ENCODE data around the gene SLC38A4. TPM values are rescaled to one million over a fixed set of nuclear protein-coding genes. Genes with fewer than 3 reads are reported as not detected.

The SLC38A4 gene
- total and polyA plus RNA-seq, 9 of the 15 experiments (the other 6 are each of a cell fraction or from before 2014, with no cell fraction given): 0.16 TPM; not detected in 8

GRCh38 chr12:46875095-46875494, 49.3 kb upstream of the SLC38A4 start (continued):
- TF ChIP-seq, protein P1, sequence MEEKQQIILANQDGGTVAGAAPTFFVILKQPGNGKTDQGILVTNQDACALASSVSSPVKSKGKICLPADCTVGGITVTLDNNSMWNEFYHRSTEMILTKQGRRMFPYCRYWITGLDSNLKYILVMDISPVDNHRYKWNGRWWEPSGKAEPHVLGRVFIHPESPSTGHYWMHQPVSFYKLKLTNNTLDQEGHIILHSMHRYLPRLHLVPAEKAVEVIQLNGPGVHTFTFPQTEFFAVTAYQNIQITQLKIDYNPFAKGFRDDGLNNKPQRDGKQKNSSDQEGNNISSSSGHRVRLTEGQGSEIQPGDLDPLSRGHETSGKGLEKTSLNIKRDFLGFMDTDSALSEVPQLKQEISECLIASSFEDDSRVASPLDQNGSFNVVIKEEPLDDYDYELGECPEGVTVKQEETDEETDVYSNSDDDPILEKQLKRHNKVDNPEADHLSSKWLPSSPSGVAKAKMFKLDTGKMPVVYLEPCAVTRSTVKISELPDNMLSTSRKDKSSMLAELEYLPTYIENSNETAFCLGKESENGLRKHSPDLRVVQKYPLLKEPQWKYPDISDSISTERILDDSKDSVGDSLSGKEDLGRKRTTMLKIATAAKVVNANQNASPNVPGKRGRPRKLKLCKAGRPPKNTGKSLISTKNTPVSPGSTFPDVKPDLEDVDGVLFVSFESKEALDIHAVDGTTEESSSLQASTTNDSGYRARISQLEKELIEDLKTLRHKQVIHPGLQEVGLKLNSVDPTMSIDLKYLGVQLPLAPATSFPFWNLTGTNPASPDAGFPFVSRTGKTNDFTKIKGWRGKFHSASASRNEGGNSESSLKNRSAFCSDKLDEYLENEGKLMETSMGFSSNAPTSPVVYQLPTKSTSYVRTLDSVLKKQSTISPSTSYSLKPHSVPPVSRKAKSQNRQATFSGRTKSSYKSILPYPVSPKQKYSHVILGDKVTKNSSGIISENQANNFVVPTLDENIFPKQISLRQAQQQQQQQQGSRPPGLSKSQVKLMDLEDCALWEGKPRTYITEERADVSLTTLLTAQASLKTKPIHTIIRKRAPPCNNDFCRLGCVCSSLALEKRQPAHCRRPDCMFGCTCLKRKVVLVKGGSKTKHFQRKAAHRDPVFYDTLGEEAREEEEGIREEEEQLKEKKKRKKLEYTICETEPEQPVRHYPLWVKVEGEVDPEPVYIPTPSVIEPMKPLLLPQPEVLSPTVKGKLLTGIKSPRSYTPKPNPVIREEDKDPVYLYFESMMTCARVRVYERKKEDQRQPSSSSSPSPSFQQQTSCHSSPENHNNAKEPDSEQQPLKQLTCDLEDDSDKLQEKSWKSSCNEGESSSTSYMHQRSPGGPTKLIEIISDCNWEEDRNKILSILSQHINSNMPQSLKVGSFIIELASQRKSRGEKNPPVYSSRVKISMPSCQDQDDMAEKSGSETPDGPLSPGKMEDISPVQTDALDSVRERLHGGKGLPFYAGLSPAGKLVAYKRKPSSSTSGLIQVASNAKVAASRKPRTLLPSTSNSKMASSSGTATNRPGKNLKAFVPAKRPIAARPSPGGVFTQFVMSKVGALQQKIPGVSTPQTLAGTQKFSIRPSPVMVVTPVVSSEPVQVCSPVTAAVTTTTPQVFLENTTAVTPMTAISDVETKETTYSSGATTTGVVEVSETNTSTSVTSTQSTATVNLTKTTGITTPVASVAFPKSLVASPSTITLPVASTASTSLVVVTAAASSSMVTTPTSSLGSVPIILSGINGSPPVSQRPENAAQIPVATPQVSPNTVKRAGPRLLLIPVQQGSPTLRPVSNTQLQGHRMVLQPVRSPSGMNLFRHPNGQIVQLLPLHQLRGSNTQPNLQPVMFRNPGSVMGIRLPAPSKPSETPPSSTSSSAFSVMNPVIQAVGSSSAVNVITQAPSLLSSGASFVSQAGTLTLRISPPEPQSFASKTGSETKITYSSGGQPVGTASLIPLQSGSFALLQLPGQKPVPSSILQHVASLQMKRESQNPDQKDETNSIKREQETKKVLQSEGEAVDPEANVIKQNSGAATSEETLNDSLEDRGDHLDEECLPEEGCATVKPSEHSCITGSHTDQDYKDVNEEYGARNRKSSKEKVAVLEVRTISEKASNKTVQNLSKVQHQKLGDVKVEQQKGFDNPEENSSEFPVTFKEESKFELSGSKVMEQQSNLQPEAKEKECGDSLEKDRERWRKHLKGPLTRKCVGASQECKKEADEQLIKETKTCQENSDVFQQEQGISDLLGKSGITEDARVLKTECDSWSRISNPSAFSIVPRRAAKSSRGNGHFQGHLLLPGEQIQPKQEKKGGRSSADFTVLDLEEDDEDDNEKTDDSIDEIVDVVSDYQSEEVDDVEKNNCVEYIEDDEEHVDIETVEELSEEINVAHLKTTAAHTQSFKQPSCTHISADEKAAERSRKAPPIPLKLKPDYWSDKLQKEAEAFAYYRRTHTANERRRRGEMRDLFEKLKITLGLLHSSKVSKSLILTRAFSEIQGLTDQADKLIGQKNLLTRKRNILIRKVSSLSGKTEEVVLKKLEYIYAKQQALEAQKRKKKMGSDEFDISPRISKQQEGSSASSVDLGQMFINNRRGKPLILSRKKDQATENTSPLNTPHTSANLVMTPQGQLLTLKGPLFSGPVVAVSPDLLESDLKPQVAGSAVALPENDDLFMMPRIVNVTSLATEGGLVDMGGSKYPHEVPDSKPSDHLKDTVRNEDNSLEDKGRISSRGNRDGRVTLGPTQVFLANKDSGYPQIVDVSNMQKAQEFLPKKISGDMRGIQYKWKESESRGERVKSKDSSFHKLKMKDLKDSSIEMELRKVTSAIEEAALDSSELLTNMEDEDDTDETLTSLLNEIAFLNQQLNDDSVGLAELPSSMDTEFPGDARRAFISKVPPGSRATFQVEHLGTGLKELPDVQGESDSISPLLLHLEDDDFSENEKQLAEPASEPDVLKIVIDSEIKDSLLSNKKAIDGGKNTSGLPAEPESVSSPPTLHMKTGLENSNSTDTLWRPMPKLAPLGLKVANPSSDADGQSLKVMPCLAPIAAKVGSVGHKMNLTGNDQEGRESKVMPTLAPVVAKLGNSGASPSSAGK (IDR thresholded peaks at IDR 0.05): no peak
- TF ChIP-seq E2F3 (CRISPR knock-in tag; IDR thresholded peaks at IDR 0.05) (no peak), ADNP (tag; IDR thresholded peaks at IDR 0.05) (no peak), HDGF (IDR thresholded peaks at IDR 0.05) (no peak), POLR2AphosphoS5 (IDR thresholded peaks at IDR 0.05; ENCODE audit: control insufficient read depth, insufficient read depth, low read depth, low read length) (no peak), PRPF4 (IDR thresholded peaks at IDR 0.05; ENCODE audit: insufficient read depth, low read depth, low read length, poor library complexity, severe bottlenecking) (no peak), NEUROD1 (IDR thresholded peaks at IDR 0.05; ENCODE audit: borderline replicate concordance, low read depth, low read length, partially characterized antibody) (no peak), TARDBP (IDR thresholded peaks at IDR 0.05) (no peak), EZH2 (IDR thresholded peaks at IDR 0.05; ENCODE audit: borderline replicate concordance, low read depth, low read length) (no peak)
- TF ChIP-seq, protein P2, sequence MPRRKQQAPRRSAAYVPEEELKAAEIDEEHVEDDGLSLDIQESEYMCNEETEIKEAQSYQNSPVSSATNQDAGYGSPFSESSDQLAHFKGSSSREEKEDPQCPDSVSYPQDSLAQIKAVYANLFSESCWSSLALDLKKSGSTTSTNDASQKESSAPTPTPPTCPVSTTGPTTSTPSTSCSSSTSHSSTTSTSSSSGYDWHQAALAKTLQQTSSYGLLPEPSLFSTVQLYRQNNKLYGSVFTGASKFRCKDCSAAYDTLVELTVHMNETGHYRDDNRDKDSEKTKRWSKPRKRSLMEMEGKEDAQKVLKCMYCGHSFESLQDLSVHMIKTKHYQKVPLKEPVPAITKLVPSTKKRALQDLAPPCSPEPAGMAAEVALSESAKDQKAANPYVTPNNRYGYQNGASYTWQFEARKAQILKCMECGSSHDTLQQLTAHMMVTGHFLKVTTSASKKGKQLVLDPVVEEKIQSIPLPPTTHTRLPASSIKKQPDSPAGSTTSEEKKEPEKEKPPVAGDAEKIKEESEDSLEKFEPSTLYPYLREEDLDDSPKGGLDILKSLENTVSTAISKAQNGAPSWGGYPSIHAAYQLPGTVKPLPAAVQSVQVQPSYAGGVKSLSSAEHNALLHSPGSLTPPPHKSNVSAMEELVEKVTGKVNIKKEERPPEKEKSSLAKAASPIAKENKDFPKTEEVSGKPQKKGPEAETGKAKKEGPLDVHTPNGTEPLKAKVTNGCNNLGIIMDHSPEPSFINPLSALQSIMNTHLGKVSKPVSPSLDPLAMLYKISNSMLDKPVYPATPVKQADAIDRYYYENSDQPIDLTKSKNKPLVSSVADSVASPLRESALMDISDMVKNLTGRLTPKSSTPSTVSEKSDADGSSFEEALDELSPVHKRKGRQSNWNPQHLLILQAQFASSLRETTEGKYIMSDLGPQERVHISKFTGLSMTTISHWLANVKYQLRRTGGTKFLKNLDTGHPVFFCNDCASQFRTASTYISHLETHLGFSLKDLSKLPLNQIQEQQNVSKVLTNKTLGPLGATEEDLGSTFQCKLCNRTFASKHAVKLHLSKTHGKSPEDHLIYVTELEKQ (CRISPR knock-in tag; IDR thresholded peaks at IDR 0.05): no peak
